GM19372 (cell line): ENCODE data around the gene LMO7.

Source experiments
- ATAC-seq: cut with Tn5 transposase; IDR thresholded peaks from one replicate; pipeline ENCODE4 v1.9.1; 2021; ENCODE audit warnings: mild to moderate bottlenecking, low read depth, moderate library complexity; ENCODE audit not compliant: unreplicated experiment

The LMO7 gene

GRCh38 chr13:75795274-75795673 lies 159.1 kb downstream of the LMO7 start:
- no peak for ATAC-seq

- no peak for ATAC-seq
These were observed 160.7 kb downstream of the LMO7 start for GRCh38 chr13:75796825-75797224.

GRCh38 chr13:75797239-75797638 lies 161.1 kb downstream of the LMO7 start:
- ATAC-seq = no peak

GRCh38 chr13:75797719-75798118 lies 161.6 kb downstream of the LMO7 start:
- ATAC-seq = no peak

GRCh38 chr13:75798353-75799255 lies 162.5 kb downstream of the LMO7 start:
- no peak for ATAC-seq

DNA sequence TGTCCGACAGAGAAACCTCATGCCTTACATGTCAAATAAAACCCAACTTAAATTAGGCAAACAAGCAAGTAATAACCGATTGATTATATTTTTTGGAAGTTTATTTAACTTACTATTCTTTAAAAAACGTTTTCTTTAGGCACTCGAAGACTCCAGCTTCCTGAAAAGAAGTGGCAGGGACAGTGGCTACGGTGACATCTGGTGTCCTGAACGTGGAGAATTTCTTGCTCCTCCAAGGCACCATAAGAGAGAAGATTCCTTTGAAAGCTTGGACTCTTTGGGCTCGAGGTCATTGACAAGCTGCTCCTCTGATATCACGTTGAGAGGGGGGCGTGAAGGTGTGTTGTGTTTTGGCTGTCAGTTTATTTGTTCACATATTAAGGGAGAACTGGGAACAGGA lies 164.4 kb downstream of the LMO7 start:
- no peak for ATAC-seq

GRCh38 chr13:75801388-75801945 lies 165.3 kb downstream of the LMO7 start:
- no peak for ATAC-seq

DNA sequence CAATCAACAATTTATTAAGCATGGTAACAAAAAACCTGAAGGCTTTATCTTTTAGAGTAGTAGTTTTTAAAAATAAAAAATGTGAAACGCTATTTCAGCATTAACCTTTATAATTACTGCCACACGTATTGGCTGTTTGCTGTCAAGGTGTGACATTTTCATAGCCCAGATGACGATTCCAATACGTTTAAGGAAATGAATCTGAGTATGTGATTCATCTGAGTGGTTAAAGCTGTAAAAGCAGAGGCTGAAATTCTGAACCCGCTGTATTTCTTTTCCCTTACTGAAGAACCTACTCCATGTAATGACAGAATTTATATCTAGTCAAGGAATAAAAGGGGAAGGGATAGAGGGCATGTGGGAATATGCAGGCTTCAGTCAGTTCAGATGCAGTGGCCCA lies 166.0 kb downstream of the LMO7 start:
- ATAC-seq = no peak

- ATAC-seq = peak; percentile 74
These were observed 167.1 kb downstream of the LMO7 start for GRCh38 chr13:75803164-75803611.

GRCh38 chr13:75804054-75804453 lies 167.9 kb downstream of the LMO7 start:
- ATAC-seq = no peak

DNA sequence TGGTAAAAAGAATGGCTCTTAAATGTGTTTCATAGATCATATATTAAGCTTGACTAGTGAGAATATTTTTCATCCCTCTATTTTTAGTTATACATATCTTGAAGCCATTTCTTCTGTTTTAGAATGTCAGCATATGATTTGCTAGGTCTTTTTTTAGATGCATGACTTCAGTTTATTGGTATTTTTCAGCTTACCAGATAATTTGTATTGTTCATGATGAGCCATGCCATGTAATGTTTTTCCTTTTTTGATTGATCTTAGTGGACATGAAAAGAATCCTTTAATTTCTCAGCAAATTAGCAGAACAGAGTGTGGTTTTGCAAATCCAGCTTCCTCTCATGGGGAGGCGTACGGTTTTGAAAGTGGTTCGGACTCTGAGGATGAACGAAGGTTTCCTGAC lies 168.5 kb downstream of the LMO7 start:
- ATAC-seq = no peak

- no peak for ATAC-seq
These were observed 170.0 kb downstream of the LMO7 start for GRCh38 chr13:75806117-75806516.

GRCh38 chr13:75811361-75811760 lies 175.2 kb downstream of the LMO7 start:
- no peak for ATAC-seq

GRCh38 chr13:75811841-75812240 lies 175.7 kb downstream of the LMO7 start:
- no peak for ATAC-seq

- no peak for ATAC-seq
These were observed 176.6 kb downstream of the LMO7 start for GRCh38 chr13:75812751-75813181.

DNA sequence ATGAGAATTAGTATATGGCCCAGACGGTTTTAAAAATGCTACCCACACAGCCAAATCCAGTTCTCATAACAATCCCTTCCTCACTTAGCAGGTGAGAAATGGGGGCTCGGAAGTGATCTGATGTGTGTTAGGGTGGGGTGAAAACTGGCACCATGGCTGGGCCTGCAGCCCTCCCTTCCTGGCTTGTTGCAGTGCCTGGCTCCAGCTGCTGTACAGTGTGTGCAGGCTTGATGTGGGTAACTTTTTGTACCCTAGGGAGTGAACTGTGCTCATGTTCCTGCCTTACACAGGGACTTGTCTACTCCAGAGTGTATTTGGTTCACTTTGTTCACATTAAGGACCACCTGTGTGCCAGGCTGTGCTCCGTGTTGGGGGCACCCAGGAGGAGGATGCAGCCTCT lies 177.2 kb downstream of the LMO7 start:
- ATAC-seq = no peak

GRCh38 chr13:75818179-75818967 lies 182.2 kb downstream of the LMO7 start:
- no peak for ATAC-seq

GRCh38 chr13:75818968-75819225 lies 182.8 kb downstream of the LMO7 start:
- ATAC-seq = no peak

DNA sequence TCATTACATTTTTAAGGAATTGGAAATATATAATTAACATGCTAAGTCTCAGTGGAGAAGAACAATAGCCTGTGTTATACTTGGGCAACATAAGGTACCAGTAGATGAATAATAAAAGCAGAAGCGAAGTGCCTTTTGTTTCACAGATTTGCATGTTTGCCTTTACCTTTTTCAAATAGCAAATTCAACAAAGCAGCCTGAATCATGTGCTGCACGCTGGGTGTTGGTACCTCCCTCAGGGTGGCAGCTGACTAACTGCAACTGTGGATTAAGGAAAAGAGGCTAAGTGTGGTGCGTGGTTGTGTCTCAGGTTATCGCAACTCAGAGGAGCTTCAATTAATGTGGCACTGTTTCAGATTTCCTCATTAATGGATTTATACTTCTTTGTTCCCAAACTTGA lies 189.0 kb downstream of the LMO7 start:
- ATAC-seq = no peak

- no peak for ATAC-seq
These were observed 189.5 kb downstream of the LMO7 start for GRCh38 chr13:75825594-75825993.

GRCh38 chr13:75826391-75826790 lies 190.3 kb downstream of the LMO7 start:
- no peak for ATAC-seq
